ENCODE measurements around the gene KIAA1671. TPM values are rescaled to one million over a fixed set of nuclear protein-coding genes. Genes with fewer than 3 reads are reported as not detected.

Gene KIAA1671
- total RNA-seq, 1 donor from 2014 or later = 43.7 TPM

- no peak for DNase-seq (ENCODE audit: low spot score)
These were observed 62.6 kb downstream of the KIAA1671 start for GRCh38 chr22:25014896-25015755.

- no peak for DNase-seq (ENCODE audit: low spot score)
These were observed 63.8 kb downstream of the KIAA1671 start for GRCh38 chr22:25016311-25016710.

GRCh38 chr22:25018009-25018408 lies 65.5 kb downstream of the KIAA1671 start:
- no peak for DNase-seq (ENCODE audit: low spot score)

- DNase-seq (ENCODE audit: low spot score) = no peak
These were observed 67.1 kb downstream of the KIAA1671 start for GRCh38 chr22:25019427-25020184.

GRCh38 chr22:25021409-25021808 lies 68.9 kb downstream of the KIAA1671 start:
- no peak for DNase-seq (ENCODE audit: low spot score)

GRCh38 chr22:25021976-25022711 lies 69.6 kb downstream of the KIAA1671 start:
- DNase-seq (ENCODE audit: low spot score) = no peak

- DNase-seq (ENCODE audit: low spot score) = no peak
These were observed 71.4 kb downstream of the KIAA1671 start for GRCh38 chr22:25023879-25024278.

GRCh38 chr22:25024895-25025294 lies 72.4 kb downstream of the KIAA1671 start:
- no peak for DNase-seq (ENCODE audit: low spot score)

GRCh38 chr22:25025491-25026400 lies 73.2 kb downstream of the KIAA1671 start:
- no peak for DNase-seq (ENCODE audit: low spot score)

GRCh38 chr22:25027043-25027906 lies 74.8 kb downstream of the KIAA1671 start:
- DNase-seq (ENCODE audit: low spot score) = no peak

GRCh38 chr22:25027959-25028840 lies 75.7 kb downstream of the KIAA1671 start:
- no peak for DNase-seq (ENCODE audit: low spot score)

- no peak for DNase-seq (ENCODE audit: low spot score)
These were observed 76.3 kb downstream of the KIAA1671 start for GRCh38 chr22:25028841-25029141.

GRCh38 chr22:25029181-25029580 lies 76.7 kb downstream of the KIAA1671 start:
- no peak for DNase-seq (ENCODE audit: low spot score)

- no peak for DNase-seq (ENCODE audit: low spot score)
These were observed 78.1 kb downstream of the KIAA1671 start for GRCh38 chr22:25030636-25031035.

GRCh38 chr22:25032066-25032465 lies 79.5 kb downstream of the KIAA1671 start:
- DNase-seq (ENCODE audit: low spot score) = no peak

- DNase-seq (ENCODE audit: low spot score) = no peak
These were observed 83.2 kb downstream of the KIAA1671 start for GRCh38 chr22:25035715-25036114.

GRCh38 chr22:25038239-25038638 lies 85.7 kb downstream of the KIAA1671 start:
- DNase-seq (ENCODE audit: low spot score) = no peak

- DNase-seq (ENCODE audit: low spot score) = no peak
These were observed 86.3 kb downstream of the KIAA1671 start for GRCh38 chr22:25038771-25039170.

- DNase-seq (ENCODE audit: low spot score) = no peak
These were observed 86.7 kb downstream of the KIAA1671 start for GRCh38 chr22:25039255-25039654.
